Calu3 (cell line): ENCODE measurements around the gene BAIAP3. TPM values are rescaled to one million over a fixed set of nuclear protein-coding genes. Genes with fewer than 3 reads are reported as not detected.

Source experiments
- BruUV-seq: library from RNA; stranded (reverse); fragments of 400-500 nt; replicated peaks from 2 replicates; lab custom pipeline; 2021; lab: Mats Ljungman, UMichigan
- CTCF ChIA-PET: fragments of 300-600 bp; sonication (Branson Sonifier 250); formaldehyde crosslinking; loops from one replicate; lab custom pipeline; 2022; ENCODE audit warnings: antibody characterized with exemption; lab: Charles Lee
- DNase-seq: peaks from one replicate; pipeline ENCODE4 v3.0.0; 2022
- H3K27ac Mint-ChIP-seq: one replicate; pipeline ENCODE4 v1.8.0; 2022; ENCODE audit warnings: mixed read lengths; ENCODE audit not compliant: unreplicated experiment
- H3K27me3 Mint-ChIP-seq: one replicate; pipeline ENCODE4 v1.8.0; 2022; ENCODE audit warnings: mixed read lengths; ENCODE audit not compliant: unreplicated experiment
- H3K36me3 Mint-ChIP-seq: one replicate; pipeline ENCODE4 v1.8.0; 2022; ENCODE audit warnings: mild to moderate bottlenecking, moderate library complexity, mixed read lengths; ENCODE audit not compliant: insufficient read depth, unreplicated experiment
- H3K4me1 Mint-ChIP-seq: one replicate; pipeline ENCODE4 v1.8.0; 2022; ENCODE audit warnings: mild to moderate bottlenecking, low read depth, mixed read lengths; ENCODE audit not compliant: unreplicated experiment
- H3K4me3 Mint-ChIP-seq: one replicate; pipeline ENCODE4 v1.8.0; 2022; ENCODE audit warnings: mild to moderate bottlenecking, low read depth, moderate library complexity, mixed read lengths; ENCODE audit not compliant: unreplicated experiment
- H3K9me3 Mint-ChIP-seq: one replicate; pipeline ENCODE4 v1.8.0; 2022; ENCODE audit warnings: low read depth, mixed read lengths; ENCODE audit not compliant: unreplicated experiment
- CTCF ChIP-seq: fragments of 200-600 bp; IDR thresholded peaks from one replicate; pipeline ENCODE4 v1.8.0; 2022; ENCODE audit warnings: antibody characterized with exemption; ENCODE audit not compliant: unreplicated experiment
- intact Hi-C: fragments of 100-400 bp; cut with micrococcal nuclease; formaldehyde crosslinking; loops from one replicate; pipeline ENCODE4 v1.10.0; 2022; ENCODE audit not compliant: unreplicated experiment
- total RNA-seq: library from RNA; stranded (reverse); gene quantifications from 2 replicates; pipeline ENCODE4 v1.2.3, GENCODE V29; 2022

Gene BAIAP3
- total RNA-seq, 1 experiment from 2014 or later = 2.4 TPM

GRCh38 chr16:1309888-1310831 lies 23.3 kb upstream of the BAIAP3 start:
- H3K27ac Mint-ChIP-seq = peak overlapping the region; percentile 97
- TF ChIP-seq CTCF = no peak
- peaks cover 80% of the 10 kb centered on the region for H3K36me3 Mint-ChIP-seq
- intact Hi-C loops = no loop called here
- TSS peak; percentile 88 for BruUV-seq
- no peaks in the 10 kb centered on the region for H3K9me3 Mint-ChIP-seq
- DNase-seq = peak; percentile 50
- CTCF ChIA-PET = interaction anchor here (1.0 kb wide), 1 partner anchor 16 kb away, joined by 3 read pairs; no protein-coding TSS in a partner anchor
- peak overlapping the region; percentile 98 for H3K4me3 Mint-ChIP-seq
- H3K4me1 Mint-ChIP-seq = peaks cover 20% of the 10 kb centered on the region
- no peaks in the 10 kb centered on the region for H3K27me3 Mint-ChIP-seq

- no peaks in the 10 kb centered on the region for H3K9me3 Mint-ChIP-seq
- H3K4me3 Mint-ChIP-seq = peak overlapping the region; percentile 98
- peak overlapping the region; percentile 97 for H3K27ac Mint-ChIP-seq
- peaks cover 20% of the 10 kb centered on the region for H3K4me1 Mint-ChIP-seq
- BruUV-seq = no TSS peak
- no peaks in the 10 kb centered on the region for H3K27me3 Mint-ChIP-seq
- intact Hi-C loops = no loop called here
- peaks cover 87% of the 10 kb centered on the region for H3K36me3 Mint-ChIP-seq
- no peak for TF ChIP-seq CTCF
- CTCF ChIA-PET = interaction anchor here (0.6 kb wide), 1 partner anchor 32 kb away, joined by 5 read pairs; no protein-coding TSS in a partner anchor
- DNase-seq = no peak
These were observed 22.6 kb upstream of the BAIAP3 start for GRCh38 chr16:1310832-1311200.

- no peak for DNase-seq
- CTCF ChIA-PET = interaction anchor here (0.6 kb wide), 1 partner anchor 31 kb away, joined by 5 read pairs; no protein-coding TSS in a partner anchor
- TF ChIP-seq CTCF = no peak
- Mint-ChIP-seq H3K36me3 (peaks cover 91% of the 10 kb centered on the region), H3K27ac (peak overlapping the region; percentile 97), H3K27me3 (no peaks in the 10 kb centered on the region), H3K4me3 (peak overlapping the region; percentile 98), H3K4me1 (peaks cover 20% of the 10 kb centered on the region), H3K9me3 (no peaks in the 10 kb centered on the region)
- intact Hi-C loops = no loop called here
- BruUV-seq = no TSS peak
These were observed 22.2 kb upstream of the BAIAP3 start for GRCh38 chr16:1311212-1311737.

GRCh38 chr16:1311738-1312466 lies 21.5 kb upstream of the BAIAP3 start:
- Mint-ChIP-seq H3K4me3 (peak overlapping the region; percentile 98), H3K9me3 (no peaks in the 10 kb centered on the region), H3K27ac (peak overlapping the region; percentile 97), H3K4me1 (peaks cover 20% of the 10 kb centered on the region), H3K36me3 (peaks cover 92% of the 10 kb centered on the region), H3K27me3 (no peaks in the 10 kb centered on the region)
- no TSS peak for BruUV-seq
- no peak for TF ChIP-seq CTCF
- intact Hi-C loops = no loop called here
- CTCF ChIA-PET = interaction anchor here (0.5 kb wide), 1 partner anchor 17 kb away, joined by 4 read pairs; no protein-coding TSS in a partner anchor
- no peak for DNase-seq
